Measurements from ENCODE around the gene VEGFC.

VEGFC gene

DNA sequence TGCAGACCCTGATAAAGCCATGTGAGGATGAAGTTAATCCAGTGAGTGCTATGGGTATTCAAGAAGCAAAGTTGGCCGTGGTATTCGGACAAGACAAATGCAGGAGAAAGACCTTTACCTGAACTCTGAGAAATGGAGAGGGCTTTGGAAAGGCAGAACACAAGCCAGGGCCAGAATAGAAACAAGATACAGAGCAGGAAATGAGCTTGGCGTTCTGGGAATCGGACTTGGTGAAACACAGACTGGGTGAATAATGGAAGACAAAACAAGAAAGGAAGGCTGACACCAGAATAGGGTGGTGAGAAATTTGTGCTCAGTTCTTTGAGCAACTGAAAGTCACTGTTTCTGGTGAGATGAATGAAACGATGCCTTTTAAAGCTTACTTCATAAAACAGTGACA, 83.3 kb downstream of the VEGFC start:
- no peak for DNase-seq (ENCODE audit: extremely low spot score)
- CTCF ChIA-PET = interaction anchor here (1.2 to 1.3 kb wide), 3 partner anchors 9 to 31 kb away, joined by 3 to 4 read pairs (median 4); no protein-coding TSS in a partner anchor
- TF ChIP-seq, protein P1, sequence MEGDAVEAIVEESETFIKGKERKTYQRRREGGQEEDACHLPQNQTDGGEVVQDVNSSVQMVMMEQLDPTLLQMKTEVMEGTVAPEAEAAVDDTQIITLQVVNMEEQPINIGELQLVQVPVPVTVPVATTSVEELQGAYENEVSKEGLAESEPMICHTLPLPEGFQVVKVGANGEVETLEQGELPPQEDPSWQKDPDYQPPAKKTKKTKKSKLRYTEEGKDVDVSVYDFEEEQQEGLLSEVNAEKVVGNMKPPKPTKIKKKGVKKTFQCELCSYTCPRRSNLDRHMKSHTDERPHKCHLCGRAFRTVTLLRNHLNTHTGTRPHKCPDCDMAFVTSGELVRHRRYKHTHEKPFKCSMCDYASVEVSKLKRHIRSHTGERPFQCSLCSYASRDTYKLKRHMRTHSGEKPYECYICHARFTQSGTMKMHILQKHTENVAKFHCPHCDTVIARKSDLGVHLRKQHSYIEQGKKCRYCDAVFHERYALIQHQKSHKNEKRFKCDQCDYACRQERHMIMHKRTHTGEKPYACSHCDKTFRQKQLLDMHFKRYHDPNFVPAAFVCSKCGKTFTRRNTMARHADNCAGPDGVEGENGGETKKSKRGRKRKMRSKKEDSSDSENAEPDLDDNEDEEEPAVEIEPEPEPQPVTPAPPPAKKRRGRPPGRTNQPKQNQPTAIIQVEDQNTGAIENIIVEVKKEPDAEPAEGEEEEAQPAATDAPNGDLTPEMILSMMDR (IDR thresholded peaks at IDR 0.05; ENCODE audit: control extremely low read depth, extremely low read depth, low read depth, missing control alignments) = no peak
- POLR2A ChIA-PET = no interaction called here

DNA sequence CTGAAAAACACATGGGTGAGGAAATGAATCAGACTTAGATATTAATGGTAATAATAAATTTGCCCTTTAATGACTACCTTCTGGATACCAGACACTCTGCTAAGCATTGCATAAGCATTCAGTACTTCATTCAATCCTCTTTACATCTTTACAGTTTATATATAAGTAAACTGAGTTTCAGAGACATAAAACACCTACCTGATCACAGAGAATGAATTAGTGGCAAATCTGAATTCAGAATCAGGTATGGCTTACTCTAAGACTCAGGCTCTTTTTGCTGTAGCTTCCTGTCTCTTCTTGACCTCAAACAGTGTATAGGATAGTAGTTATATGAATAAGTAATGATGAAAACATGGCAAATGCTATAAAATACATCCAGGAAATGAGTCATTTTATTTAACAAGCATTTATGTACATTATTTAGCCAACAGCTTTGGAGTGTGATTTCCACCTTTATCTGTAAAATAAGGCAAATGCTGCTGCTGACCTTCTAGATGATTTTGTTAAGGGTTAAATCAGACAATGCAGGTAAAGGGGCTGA, 83.9 kb downstream of the VEGFC start:
- POLR2A ChIA-PET = no interaction called here

DNA sequence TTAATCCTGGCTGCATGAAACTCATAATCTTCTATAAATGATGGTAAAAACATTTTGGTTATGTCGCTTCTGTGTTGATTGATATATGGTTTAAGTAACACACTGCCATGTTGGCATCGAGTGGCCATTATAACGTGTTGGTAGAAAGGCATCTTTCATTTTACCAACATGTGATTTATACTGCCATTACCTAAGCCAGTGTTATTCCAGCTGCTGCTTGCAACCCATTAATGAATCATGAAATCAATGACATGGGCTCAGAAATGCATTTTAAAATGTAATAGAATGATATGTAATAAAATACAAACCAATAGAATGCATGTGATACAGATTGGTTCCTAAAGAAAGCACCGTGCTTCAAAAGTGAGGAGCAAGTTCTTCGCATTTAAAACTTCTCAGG, 102.0 kb downstream of the VEGFC start:
- ChIA-PET POLR2A (no interaction called here), CTCF (no interaction called here)
- DNase-seq (ENCODE audit: extremely low spot score) = no peak
- TF ChIP-seq, protein P1 (IDR thresholded peaks at IDR 0.05; ENCODE audit: control extremely low read depth, extremely low read depth, low read depth, missing control alignments) = no peak

More for the DNA sequence above, 83.9 kb downstream of the VEGFC start:
- DNase-seq (ENCODE audit: extremely low spot score) = no peak
- TF ChIP-seq, protein P1 (IDR thresholded peaks at IDR 0.05; ENCODE audit: control extremely low read depth, extremely low read depth, low read depth, missing control alignments) = no peak
- CTCF ChIA-PET = interaction anchor here (1.2 to 1.3 kb wide), 2 partner anchors 8 to 21 kb away, joined by 3 to 4 read pairs; no protein-coding TSS in a partner anchor

DNA sequence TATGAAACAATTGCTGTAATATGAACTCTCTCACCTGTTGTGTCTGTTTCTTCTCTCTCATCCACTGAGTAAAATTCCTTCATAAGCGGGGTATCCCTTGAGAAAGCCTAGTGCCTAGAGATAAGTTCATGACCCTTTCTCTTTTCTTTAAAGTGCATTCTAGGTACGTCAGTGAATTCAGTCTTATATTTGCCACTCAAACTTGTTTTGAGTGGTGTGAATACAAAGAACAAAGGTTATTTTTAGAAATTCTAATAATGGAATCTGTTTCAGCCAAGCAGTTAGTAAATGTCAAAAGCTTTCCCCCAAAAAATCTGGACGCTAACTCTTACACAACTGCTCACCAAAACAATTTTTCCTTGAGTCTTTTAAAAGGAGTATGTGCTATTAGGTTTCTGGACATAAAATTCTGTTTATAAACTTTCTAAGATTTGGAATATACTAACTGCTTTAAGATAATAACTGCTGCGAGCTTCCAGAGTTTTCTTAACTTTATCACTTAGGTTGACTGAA, 112.0 kb downstream of the VEGFC start:
- no peak for DNase-seq (ENCODE audit: extremely low spot score)
- ChIA-PET POLR2A (no interaction called here), CTCF (no interaction called here)
- TF ChIP-seq, protein P1 (IDR thresholded peaks at IDR 0.05; ENCODE audit: control extremely low read depth, extremely low read depth, low read depth, missing control alignments) = no peak

DNA sequence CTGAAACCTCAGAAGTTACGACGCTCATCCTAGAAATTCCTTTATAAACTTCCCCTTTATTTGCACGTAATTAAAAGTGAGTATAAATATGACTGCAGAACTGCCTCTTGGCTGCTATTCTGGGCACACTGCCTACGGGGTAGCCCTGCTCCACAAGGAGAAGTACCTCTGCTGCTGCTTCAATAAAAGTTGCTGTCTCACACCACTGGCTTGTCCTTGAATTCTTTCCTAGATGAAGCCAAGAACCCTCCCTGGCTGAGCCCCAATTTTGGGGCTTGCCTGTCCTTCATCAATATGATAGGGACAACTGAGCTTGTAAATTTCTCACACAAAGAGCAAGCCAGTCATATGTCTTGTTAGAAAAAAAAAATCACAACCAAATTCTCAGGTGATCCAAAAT, 115.8 kb downstream of the VEGFC start:
- no peak for DNase-seq (ENCODE audit: extremely low spot score)
- CTCF ChIA-PET = interaction anchor here (1.7 to 2.4 kb wide), 3 partner anchors 10 to 371 kb away, joined by 3 to 5 read pairs (median 4); no protein-coding TSS in a partner anchor
- TF ChIP-seq, protein P1 (IDR thresholded peaks at IDR 0.05; ENCODE audit: control extremely low read depth, extremely low read depth, low read depth, missing control alignments) = no peak

DNA sequence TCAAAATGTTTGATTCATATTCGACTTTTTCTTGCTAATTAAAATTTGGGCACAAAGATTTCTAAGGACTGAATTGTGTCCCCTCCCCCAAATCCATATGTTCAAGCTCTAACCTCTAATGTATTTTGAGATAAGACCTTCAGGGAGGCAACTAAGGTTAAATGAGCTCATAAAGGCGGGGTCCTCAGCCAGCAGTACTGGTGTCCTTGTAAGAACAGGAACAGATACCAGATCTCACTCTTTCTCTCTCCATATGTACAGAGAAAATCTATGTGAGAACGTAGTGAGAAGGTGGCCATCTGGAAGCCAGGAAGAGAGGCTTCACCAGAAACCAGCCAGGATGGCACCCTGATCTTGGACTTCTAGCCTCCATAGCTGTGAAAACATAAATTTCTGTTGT, 116.9 kb downstream of the VEGFC start:
- POLR2A ChIA-PET = no interaction called here
- CTCF ChIA-PET = interaction anchor here (0.9 to 2.4 kb wide), 5 partner anchors 9 to 47 kb away, joined by 3 to 4 read pairs (median 4); no protein-coding TSS in a partner anchor
- no peak for DNase-seq (ENCODE audit: extremely low spot score)
- TF ChIP-seq, protein P1 (IDR thresholded peaks at IDR 0.05; ENCODE audit: control extremely low read depth, extremely low read depth, low read depth, missing control alignments) = no peak

More for the DNA sequence above, 115.8 kb downstream of the VEGFC start:
- POLR2A ChIA-PET = no interaction called here

Measured in GM10248 (cell line).